ENCODE data around the gene BICDL1.

BICDL1 gene

DNA sequence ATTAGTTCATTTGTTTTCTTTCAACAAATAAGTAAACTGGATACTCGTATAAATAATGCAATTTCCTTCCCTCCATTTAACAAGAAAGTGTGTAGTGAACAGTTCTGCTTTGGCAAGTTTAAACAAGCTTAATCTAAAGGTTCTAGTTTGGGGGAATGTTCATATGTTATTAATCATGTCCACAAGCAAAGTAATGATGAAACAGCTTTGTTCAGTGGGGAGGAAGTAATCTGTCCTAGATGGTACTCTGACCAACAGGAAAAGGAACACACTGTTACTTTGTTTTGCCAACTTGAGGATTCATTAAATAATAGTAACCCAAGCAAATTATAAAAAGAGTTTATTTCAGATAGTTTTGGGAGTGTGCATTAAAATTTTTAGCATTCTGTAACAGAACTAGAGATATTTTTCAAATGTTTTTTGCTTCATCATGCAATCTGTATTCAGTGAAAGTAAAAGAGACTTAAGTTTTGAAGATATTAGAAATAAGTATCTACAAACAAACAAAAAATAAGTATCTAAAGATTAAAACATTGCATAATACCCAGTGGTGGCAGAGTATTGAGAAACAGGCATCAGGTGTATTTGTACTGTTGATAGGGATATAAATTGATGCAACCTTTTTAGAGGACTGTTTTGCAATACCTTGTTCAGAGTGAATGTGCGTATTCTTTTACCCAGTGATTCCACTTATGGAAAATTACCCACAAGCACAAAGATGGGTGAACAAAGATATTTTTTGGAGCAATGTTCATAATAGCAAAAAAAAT is 66.4 kb downstream of the BICDL1 start:
- DNase-seq: no peak

DNA sequence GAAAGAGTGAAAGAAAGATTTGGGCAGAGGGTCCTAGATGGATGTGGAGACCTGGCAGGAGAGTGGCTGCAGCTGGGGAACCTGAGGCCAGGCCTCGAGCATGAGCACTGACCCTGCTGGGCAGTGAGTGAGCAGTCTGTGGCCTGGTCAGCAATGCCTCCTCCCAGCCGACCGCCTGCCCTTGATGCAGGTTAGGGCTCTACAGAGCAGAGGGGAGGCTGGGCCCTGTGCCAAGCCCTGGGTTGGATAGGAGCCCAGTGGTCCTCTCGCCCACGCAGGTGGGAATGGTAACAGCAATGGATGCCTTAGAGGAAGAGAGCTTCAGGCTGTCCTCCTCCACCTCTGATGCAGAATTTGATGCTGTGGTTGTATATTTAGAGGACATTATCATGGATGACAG is 67.7 kb downstream of the BICDL1 start:
- DNase-seq: no peak

DNA sequence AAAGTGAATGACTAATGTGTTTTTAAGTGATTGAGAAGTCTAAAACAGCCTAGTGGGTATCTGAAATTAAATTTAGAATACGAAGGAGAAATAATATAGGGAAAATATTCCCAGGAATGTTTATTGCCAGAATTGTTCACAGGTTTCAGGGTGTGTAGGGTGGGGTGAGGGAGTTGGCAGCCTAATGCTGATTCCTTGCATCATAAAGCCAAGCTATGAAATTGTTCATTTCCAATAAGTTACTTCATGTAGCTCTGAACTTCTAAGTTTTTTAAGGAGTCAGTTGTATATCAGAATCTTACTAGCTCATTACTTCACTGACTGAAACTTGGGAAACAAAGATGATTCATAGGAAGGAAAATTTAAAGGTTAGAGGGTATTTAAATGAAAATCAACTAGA is 71.2 kb downstream of the BICDL1 start:
- no peak for DNase-seq

DNA sequence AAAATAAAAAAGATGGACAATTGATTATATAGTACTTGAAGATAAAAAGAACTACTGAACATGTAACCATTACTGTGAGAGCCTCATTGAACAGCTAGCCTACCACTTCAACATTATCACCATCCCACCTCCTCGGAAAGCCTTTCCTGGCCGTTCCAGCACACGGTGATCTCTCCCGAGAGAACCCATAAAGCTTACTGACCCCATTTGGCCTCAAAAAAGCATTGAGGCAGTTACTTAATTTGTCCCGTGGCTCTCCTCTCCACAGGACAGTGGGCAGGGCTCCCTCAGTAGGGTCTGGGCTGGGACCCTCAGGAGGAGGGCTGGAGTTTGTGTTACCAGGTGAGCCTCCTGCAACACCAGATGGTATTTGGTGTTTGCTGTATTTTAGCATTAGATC is 71.7 kb downstream of the BICDL1 start:
- DNase-seq: no peak

DNA sequence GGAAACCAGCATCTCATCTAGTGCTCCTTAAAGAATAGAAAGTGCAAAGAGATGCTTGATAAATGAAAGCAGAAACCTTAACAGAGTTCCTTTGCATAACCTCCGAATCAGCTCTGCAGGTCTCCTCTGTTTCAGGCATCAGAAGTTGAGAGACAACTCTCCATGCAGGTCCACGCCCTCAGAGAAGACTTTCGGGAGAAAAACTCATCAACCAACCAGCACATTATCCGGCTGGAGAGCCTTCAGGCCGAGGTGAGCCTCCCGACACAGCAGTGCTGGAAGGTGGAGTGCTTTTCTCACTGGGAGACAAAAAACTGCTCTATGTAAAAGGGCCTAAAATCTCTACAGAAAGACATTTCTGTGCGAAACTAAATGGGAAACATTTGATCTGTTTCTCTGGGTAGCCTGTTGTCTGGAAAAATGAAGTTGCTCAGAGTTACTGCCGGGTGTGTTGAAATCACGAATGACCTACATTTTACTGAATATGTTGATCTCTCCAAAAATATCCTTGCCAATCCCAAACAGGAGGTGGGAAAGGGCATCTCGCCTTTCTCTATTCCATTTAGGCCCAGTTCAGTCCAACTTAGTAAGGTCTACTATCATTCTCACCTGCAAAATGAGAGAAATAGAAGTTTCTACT is 72.7 kb downstream of the BICDL1 start:
- no peak for DNase-seq

DNA sequence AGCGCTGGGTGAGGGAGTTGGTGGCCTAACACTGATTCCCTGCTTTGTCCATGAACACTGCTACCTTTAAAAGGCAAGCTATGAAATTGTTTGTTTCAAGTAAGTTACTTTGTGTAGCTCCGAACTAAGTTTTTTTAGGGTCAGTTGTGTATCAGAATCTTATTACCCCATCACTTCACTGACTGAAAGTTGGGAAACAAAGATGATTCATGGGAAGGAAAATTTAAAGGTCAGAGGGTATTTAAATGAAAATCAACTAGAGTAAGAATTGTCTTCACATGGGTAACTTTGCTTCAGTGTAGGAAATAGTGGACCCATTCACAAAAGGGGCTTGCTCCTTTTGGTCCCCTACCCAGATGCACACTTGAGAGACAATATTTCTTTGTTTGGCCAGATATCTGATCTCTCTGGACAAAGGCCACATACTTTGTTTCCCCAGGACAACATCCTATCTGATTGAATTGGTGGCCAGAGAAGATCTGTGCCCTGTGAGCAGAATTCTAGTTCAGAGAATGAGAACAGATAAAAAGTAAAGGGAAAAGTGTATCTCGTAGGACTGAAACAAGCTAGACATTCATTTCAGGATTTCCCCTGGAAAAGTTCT is 74.0 kb downstream of the BICDL1 start:
- no peak for DNase-seq

GRCh38 chr12:120064054-120064940 is 75.3 kb downstream of the BICDL1 start:
- no peak for DNase-seq

DNA sequence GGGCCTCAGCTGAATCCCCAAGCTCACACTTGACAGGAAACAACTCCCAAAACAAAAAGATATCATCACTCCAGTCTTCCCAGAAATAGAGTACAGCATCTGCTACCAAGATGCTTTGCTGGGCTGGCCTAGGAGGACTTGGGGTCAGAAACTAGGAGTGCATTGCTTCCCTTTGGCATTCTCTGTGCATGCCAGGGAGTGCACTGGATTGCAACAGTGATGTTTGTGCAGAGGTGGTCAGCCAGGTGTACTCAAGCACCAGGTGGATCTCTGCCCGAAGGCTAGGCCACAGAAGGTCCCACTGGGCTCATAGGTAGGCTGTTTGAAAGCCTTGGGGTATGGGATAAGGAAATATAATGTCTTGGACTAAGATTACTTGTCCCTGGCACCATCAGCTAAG is 76.4 kb downstream of the BICDL1 start:
- no peak for DNase-seq

DNA sequence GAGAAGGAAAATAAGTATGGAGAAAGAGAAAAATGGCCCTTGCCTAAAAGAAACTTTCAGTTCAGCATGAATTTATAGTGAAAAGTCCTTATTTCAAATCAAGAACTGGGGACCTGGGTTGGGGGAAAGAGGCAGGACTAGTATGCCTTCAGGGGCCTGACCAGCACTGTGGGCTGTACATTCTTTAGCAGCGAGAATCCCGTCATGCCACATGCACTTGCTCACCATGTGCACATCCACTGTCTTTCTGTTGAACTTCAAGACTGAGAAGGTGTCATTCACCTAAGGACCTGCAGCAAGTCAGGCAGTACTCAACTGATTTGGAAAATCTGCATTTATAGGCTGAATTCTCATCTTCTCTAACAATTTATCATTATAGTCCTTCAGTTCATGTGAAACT is 77.3 kb downstream of the BICDL1 start:
- DNase-seq: no peak

GRCh38 chr12:120067084-120067869 is 78.2 kb downstream of the BICDL1 start:
- no peak for DNase-seq

GRCh38 chr12:120067901-120068300 is 78.9 kb downstream of the BICDL1 start:
- no peak for DNase-seq

DNA sequence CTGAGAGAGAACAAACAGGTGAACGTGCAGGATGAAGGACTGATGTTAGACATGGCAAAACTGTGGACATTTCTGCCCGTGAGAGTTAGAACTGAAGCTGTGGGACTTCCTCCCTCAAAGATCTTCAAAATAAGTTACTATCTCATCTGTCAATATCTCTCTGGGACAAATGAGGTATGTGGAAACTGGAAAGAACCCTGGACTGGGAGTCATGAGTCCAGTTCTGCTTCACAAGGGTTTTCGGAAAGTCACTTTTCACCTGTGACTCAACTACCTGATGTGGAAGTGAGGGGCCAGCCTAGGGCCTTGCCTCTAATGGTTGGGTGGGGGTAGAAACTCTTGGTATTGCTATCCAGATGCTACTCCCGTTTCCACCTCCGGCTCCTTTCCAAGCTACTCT is 80.2 kb downstream of the BICDL1 start:
- no peak for DNase-seq

GRCh38 chr12:120071493-120072020 is 82.5 kb downstream of the BICDL1 start:
- DNase-seq: no peak

DNA sequence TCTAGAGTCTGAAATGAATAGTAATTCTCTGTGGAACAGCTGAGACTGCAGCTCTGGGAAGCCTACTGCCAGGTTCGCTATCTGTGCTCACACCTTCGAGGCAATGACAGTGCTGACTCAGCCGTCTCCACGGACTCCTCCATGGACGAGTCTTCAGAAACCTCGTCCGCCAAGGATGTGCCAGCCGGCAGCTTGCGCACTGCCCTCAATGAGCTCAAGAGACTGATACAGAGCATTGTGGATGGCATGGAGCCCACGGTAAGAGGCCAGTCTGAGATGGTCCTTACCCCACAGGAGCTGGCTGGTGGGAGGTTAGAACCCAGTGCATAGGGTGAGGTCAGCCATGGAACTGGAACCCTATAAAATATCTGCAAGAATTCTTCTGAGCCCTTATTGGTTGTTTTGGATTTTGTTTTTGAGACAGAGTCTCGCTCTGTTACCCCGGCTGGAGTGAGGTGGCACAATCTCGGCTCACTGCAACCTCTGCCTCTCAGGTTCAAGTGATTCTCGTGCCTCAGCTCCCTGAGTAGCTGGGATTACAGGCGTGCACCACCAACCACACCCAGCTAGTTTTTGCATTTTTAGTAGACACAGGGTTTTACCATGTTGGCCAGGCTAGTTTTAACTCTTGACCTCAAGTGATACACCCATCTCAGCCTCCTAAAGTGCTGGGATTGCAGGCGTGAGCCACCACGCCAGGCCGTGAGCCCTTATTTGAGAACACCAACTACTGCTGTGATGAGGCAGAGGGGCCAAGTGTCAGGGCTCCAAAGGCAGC is 83.6 kb downstream of the BICDL1 start:
- DNase-seq: no peak

GRCh38 chr12:120075034-120075616 is 86.1 kb downstream of the BICDL1 start:
- no peak for DNase-seq

- no peak for DNase-seq
These were observed 87.6 kb downstream of the BICDL1 start for GRCh38 chr12:120076651-120077050.

GRCh38 chr12:120077260-120077659 is 88.2 kb downstream of the BICDL1 start:
- no peak for DNase-seq

- DNase-seq: no peak
These were observed 89.8 kb downstream of the BICDL1 start for GRCh38 chr12:120078868-120079267.

DNA sequence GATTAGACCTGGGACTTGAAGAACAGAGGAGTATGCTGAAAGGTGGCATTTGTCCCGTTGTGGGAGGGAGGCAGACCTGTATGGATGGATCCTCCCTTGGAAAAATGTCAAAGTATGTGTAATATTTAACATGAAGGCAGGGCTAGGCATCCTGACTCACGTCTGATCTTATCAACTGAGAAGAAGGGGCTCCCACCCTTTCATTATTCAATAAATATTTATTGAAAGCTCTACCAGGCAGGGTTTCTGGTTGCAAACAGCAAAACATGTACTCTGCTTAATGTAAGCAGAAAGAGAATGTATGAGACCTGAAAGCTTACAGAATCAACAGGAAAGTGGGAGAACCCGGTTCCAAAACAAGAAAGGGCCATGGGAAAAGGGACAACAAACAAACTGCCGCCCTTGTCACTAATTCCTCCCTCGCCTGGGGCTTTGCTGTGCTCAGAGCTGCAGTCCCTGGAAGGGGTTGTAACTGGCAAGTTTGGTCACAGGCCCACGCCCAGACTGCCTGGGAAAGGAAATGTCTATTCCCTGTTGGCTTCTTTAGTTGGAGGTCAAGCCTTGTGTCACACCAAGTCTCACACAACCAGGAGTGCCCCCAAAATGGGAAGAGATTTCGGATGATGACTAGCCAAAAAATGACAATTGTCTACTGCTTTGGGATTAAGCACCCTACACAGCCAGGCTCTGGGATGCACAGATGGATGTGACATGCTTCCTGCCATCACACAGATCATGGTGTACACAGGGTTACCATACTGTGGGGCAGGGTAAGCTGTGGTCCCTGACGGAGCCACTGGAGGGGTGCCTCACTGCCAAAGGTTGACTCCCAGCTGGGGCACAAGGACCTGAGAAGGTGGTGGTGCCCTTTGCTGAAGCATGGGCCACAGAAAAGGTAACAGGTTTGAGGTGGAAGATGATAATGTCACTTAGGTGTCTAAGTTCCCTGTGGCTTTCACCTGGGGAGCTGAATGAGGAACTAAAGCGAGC is 90.7 kb downstream of the BICDL1 start:
- no peak for DNase-seq

- DNase-seq: no peak
These were observed 92.6 kb downstream of the BICDL1 start for GRCh38 chr12:120081641-120082040.

Measured in SIG-M5 (cell line).